Gastrocnemius medialis (tissue), 4 donors: ENCODE data around the gene CCDC196.

ENCODE experiments used
- CTCF ChIP-seq, 5 experiments: fragments of 450-650 bp in 3 of 5; fragments of 200-600 bp in 2 of 5; sonication (generic) in 2 of 5; IDR thresholded peaks in 4 of 5; conservative IDR thresholded peaks in 1 of 5; 1 replicate in 4 of 5; 2 replicates in 1 of 5; pipeline ENCODE4 v1.5.1; 2016 to 2019; ENCODE audit warnings: antibody characterized with exemption in 5 of 5, mild to moderate bottlenecking in 3 of 5, moderate library complexity in 3 of 5
- POLR2A ChIP-seq, 2 donors: fragments of 450-650 bp; IDR thresholded peaks; one replicate each; pipeline ENCODE4 v1.6.1; 2017; ENCODE audit warnings: antibody characterized with exemption in 2 of 2, mild to moderate bottlenecking in 2 of 2, moderate library complexity in 2 of 2

GRCh38 chr14:66507181-66507721 is 21.1 kb downstream of the CCDC196 start:
- TF ChIP-seq CTCF (IDR thresholded peaks at IDR 0.05 in 4 of 5, conservative IDR thresholded peaks at IDR 0.05 in 1 of 5) (no peak), POLR2A (IDR thresholded peaks at IDR 0.05) (no peak)
